Stimulated activated memory B cell treated with anti-CD40 and anti-IgM and Interleukin-4, amounts not matched to agents 10 μg/mL and 1 μg/mL and 100 μg/mL, for 72 hours (primary cell): ENCODE results near the gene ARL4D.
A peak's percentile ranks its signal among the peaks of the same experiment; 100 is the strongest.

Source experiments
- ATAC-seq: fragments of 150-1000 bp; cut with Tn5 transposase; 2 replicates; pipeline ENCODE4 v1.10.0; 2021
- H3K27ac Mint-ChIP-seq: one replicate; pipeline ENCODE4 v1.8.0; 2022; ENCODE audit warnings: mild to moderate bottlenecking, mixed read lengths
- H3K27me3 Mint-ChIP-seq: one replicate; pipeline ENCODE4 v1.8.0; 2022; ENCODE audit warnings: mixed read lengths
- H3K36me3 Mint-ChIP-seq: one replicate; pipeline ENCODE4 v1.8.0; 2022; ENCODE audit warnings: mixed read lengths
- H3K4me1 Mint-ChIP-seq: one replicate; pipeline ENCODE4 v1.8.0; 2022; ENCODE audit warnings: mixed read lengths
- H3K4me3 Mint-ChIP-seq: one replicate; pipeline ENCODE4 v1.8.0; 2022; ENCODE audit warnings: mild to moderate bottlenecking, moderate library complexity, mixed read lengths
- H3K9me3 Mint-ChIP-seq: one replicate; pipeline ENCODE4 v1.8.0; 2022; ENCODE audit warnings: mixed read lengths

ARL4D gene, protein sequence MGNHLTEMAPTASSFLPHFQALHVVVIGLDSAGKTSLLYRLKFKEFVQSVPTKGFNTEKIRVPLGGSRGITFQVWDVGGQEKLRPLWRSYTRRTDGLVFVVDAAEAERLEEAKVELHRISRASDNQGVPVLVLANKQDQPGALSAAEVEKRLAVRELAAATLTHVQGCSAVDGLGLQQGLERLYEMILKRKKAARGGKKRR

DNA sequence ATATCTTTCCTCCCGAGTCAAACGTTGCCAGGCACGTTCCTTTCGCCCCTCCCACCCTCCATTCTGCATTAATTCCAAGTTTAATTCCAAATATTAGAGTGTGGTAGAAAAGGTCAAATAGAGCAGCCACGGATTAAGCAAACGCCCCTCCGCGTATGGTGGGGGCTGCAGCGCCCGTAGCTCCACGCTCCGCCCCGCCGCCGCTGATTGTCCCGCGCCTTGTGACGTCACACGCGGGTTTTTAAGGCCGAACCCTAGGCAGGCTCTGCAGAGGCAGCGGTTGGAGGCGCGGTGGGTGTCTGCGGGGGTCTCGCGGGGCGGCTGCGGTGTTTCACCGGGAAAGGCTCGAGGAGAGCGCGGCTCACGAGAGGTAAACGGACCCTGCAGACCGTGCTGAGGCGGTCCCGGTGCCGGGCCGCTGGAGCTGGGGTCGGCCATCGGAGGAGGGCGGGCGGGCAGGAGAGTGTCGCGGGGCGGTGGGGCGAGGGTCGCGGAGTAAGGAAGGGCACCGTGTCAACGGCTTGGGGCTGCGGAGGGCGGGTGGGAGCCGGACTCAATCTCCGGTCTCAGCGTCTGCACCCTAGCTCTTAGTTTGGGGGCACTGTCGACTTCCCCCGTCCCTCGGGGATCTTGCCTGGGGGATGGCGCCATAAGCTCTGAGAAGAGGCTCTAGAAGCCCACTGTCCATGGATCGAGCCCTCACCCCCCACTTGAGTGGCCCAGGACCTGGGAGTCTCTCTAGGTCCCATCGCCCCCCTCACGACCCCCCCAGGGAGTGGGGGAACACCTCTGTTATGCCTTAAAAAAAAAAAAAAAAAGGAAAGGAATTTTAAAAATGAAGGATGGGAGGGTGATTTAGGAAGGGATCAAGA is at the start of gene ARL4D:
Gene ARL4D (plus strand): TSS at position 270 of the 872 bp plus-strand sequence. CDS start 740 bp downstream, outside the sequence.
- H3K27ac Mint-ChIP-seq = peak within 1 kb of the TSS; percentile 96
- peak within 1 kb of the TSS; percentile 97 for H3K4me3 Mint-ChIP-seq
- H3K9me3 Mint-ChIP-seq = no peaks in the 10 kb centered on the region
- H3K27me3 Mint-ChIP-seq = no peaks in the 10 kb centered on the region
- H3K36me3 Mint-ChIP-seq = no peaks in the 10 kb centered on the region
- H3K4me1 Mint-ChIP-seq = peaks cover 59% of the 10 kb centered on the region
- peak; percentile 84 for ATAC-seq

DNA sequence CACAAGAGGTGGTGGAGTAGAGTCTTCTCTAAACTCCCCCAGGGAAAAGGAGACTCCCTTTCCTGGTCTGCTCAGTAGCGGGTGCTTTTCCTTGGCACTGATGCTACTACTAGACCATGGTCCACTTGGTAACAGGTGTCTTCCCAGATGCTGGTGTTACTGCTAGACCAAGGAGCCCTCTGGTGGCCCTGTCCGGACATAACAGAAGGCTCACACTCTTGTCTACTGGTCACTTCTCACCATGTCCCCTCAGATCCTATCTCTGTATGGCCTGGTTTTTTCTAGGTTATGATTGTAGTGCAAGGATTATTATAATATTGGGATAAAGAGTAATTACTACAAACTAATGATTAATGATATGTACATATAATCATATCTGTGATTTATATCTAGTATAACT is 49.7 kb upstream of the ARL4D start:
- Mint-ChIP-seq H3K36me3 (peaks cover 38% of the 10 kb centered on the region), H3K9me3 (peaks cover 18% of the 10 kb centered on the region), H3K27me3 (no peaks in the 10 kb centered on the region), H3K27ac (no peak overlapping the region), H3K4me3 (no peak overlapping the region), H3K4me1 (no peaks in the 10 kb centered on the region)
- no peak for ATAC-seq

DNA sequence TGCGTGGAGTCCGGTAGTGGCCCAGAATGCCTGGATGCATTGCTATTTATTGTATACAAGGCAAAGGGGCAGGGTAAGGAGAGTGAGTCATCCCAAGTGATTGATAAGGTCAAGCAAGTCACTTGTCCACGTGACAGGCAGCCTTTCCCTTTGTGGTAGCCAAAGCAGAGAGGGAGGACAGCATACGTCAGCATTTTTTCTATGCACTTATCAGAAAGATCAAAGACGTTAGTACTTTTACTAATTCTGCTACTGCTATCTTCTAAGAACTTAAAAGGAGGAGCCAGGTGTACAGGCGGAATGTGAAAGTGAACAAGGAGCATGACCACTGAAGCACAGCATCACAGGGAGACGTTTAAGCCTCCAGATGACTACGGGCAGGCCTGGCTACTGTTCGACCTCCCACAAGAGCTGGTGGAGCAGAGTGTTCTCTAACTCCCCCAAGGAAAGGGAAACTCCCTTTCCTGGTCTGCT is 47.9 kb upstream of the ARL4D start:
- peaks cover 18% of the 10 kb centered on the region for H3K9me3 Mint-ChIP-seq
- no peak overlapping the region for H3K4me3 Mint-ChIP-seq
- H3K36me3 Mint-ChIP-seq = peaks cover 38% of the 10 kb centered on the region
- ATAC-seq = no peak
- H3K27me3 Mint-ChIP-seq = no peaks in the 10 kb centered on the region
- H3K27ac Mint-ChIP-seq = no peak overlapping the region
- H3K4me1 Mint-ChIP-seq = no peaks in the 10 kb centered on the region

DNA sequence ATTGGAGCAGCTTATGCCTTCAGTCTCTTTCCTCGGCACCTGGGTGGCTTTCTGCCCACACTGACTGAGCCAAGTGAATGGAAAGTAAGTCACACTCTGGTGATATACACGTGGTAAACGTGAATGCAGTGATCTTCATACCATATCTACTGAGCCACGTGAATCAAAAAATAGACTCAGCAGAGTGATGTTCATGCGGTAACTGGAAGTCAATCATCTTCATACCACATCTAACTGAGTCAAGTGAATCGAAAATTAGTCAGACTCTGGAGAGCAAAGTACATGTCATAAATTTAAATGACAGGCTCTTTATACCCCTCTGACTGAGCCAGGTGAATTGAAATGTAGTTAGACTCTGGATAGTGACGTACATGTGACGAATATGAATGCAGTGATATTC is 47.1 kb upstream of the ARL4D start:
- H3K4me1 Mint-ChIP-seq = no peaks in the 10 kb centered on the region
- no peaks in the 10 kb centered on the region for H3K27me3 Mint-ChIP-seq
- H3K9me3 Mint-ChIP-seq = peaks cover 18% of the 10 kb centered on the region
- ATAC-seq = no peak
- peaks cover 38% of the 10 kb centered on the region for H3K36me3 Mint-ChIP-seq
- no peak overlapping the region for H3K4me3 Mint-ChIP-seq
- no peak overlapping the region for H3K27ac Mint-ChIP-seq

DNA sequence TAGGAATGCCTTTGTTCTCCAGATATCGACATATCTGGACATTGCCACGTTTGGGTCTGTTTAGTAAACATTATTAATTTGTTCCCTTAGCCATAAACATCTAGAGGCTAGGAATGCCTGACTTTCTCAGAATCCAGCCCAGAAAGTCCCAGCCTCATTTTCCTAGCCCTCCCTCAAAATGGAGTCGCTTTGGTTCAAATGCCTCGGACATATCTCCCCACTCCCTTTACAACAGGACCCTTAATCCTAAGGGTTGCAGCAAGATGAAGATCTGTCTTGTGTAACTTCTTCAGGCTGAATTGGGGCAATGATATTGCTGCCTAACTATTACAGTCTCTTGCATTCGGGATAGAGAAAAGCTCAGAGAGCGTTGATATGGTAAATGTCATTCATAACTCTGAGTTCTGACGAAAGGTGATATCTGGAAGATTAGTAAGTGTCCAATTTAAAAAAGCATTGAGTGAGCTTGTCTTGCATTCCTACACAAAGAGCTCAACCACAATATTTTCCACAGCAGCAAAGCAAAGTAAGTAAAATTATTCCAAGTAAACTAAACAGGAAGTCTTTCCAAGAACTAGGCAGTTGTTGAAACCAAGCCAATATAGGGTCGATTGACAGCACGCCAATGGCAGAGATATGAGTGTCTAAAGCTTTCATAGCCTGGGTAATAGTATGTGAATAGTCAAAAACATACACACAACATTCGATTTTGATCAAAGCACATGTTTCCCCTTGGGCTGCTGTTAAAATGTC is 46.0 kb upstream of the ARL4D start:
- peaks cover 14% of the 10 kb centered on the region for H3K9me3 Mint-ChIP-seq
- no peak overlapping the region for H3K27ac Mint-ChIP-seq
- H3K4me1 Mint-ChIP-seq = no peaks in the 10 kb centered on the region
- no peak overlapping the region for H3K4me3 Mint-ChIP-seq
- ATAC-seq = no peak
- no peaks in the 10 kb centered on the region for H3K27me3 Mint-ChIP-seq
- H3K36me3 Mint-ChIP-seq = peaks cover 30% of the 10 kb centered on the region

DNA sequence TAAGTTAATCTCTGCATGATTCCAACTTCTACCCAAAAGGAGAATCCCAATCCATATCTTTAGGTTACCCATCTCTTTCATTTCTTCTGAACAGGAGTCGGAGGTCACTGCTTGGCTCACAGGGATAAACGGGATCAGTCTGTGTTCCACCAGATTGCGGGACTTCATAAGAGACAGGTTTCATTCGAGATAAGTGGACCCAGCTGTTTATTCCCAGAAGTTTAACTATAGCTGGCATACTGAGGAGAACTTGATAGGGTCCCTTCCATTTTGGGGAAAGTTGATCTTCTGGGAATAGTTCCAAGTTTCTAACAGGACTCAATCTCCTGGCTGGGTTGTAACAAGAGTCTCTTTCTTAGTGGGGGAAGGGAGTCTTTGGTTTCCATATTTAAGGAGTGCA is 45.4 kb upstream of the ARL4D start:
- no peak overlapping the region for H3K4me3 Mint-ChIP-seq
- no peaks in the 10 kb centered on the region for H3K27me3 Mint-ChIP-seq
- H3K4me1 Mint-ChIP-seq = no peaks in the 10 kb centered on the region
- H3K36me3 Mint-ChIP-seq = peaks cover 29% of the 10 kb centered on the region
- ATAC-seq = no peak
- H3K27ac Mint-ChIP-seq = no peak overlapping the region
- H3K9me3 Mint-ChIP-seq = peaks cover 13% of the 10 kb centered on the region

DNA sequence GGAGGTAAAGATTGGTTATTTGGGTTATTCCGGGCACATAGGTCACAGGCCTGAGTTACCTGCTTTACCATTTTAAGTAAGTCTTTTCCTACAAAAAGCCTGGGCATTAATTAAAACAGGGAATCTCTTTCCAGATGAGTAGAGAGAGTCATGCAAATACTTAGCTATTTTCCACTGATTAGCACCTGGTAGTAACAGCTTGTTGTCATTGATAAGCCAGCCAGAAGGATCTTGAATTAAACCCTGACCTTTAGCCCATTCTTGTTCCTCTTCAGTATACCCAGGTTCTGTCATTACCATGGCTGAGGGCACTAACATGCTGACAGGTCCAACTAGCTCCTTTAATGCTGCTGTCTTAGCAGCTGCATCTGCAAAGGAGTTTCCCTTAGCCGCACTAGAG is 44.4 kb upstream of the ARL4D start:
- Mint-ChIP-seq H3K36me3 (peaks cover 24% of the 10 kb centered on the region), H3K4me3 (no peak overlapping the region), H3K4me1 (peaks cover 6% of the 10 kb centered on the region), H3K9me3 (peaks cover 9% of the 10 kb centered on the region), H3K27me3 (no peaks in the 10 kb centered on the region), H3K27ac (no peak overlapping the region)
- ATAC-seq = no peak

DNA sequence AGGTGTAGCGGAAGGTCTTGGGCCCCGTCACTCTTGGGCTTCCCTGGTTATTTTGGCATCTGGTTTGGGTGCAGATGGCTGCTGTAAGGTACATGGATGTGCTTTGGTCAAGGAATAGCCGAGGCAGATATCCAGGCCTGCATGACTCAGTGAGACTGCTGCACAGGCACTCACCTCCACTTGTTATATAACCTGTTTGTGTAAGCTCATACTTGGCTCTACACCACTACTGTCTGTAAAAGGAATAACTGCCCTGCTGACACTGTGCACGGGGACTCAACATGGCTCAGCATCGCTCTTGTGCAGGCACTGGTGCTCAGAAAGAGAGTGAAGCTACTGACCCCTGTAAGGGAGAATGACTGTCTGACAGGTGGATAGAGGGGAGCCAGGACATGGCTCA is 42.3 kb upstream of the ARL4D start:
- Mint-ChIP-seq H3K9me3 (no peaks in the 10 kb centered on the region), H3K27me3 (no peaks in the 10 kb centered on the region), H3K27ac (no peak overlapping the region), H3K36me3 (peaks cover 12% of the 10 kb centered on the region), H3K4me1 (peaks cover 17% of the 10 kb centered on the region), H3K4me3 (no peak overlapping the region)
- ATAC-seq = no peak

DNA sequence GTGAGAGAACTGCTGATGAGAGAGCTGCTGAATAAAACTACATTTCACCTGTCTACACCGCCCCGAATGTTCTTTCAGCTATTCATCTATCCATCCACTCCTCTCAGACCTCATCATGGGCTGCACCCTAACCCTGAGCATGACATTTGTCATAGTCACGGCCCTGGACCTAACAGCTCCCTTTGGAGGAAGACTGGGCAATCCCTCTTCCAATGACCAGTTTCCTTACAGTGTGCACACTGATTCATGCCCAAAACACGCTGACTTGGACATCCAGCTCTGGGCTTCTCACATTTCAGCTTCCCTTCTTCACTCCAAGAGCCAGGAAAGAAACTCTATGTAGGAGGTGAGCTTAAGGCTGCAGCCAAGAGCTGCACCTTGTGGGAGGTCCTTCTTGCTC is 41.8 kb upstream of the ARL4D start:
- Mint-ChIP-seq H3K4me3 (no peak overlapping the region), H3K36me3 (peaks cover 6% of the 10 kb centered on the region), H3K9me3 (no peaks in the 10 kb centered on the region), H3K4me1 (peaks cover 19% of the 10 kb centered on the region), H3K27ac (no peak overlapping the region), H3K27me3 (no peaks in the 10 kb centered on the region)
- no peak for ATAC-seq

DNA sequence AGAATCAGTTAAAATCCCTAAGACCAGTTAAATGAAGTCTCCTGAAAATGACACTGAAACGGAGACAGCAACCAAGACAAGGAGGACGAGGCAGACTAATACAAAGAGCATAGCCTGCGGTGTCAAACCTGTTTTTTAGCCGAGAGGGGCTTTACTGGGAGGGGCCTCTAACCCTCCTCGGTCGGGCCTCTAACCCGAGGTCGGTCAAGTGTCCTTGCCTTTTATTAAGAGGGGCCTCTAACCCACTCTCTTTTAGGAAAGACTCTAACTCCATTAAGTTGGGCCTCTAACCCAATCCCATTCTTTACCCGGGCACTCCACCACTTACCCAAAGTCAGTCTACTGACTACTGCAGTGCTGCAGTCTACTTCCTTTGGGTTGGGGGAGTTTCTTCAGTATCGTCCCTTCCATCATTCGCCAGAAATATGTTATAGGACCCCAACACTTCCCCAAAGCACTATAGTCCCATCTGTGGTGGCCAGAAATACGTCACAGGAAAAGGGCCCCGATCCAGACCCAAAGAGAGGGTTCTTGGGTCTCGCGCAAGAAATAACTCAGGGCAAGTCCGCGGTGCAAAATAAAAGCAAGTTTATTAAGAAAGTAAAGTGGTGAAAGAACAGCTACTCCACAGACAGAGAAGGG is 39.2 kb upstream of the ARL4D start:
- Mint-ChIP-seq H3K27me3 (no peaks in the 10 kb centered on the region), H3K36me3 (no peaks in the 10 kb centered on the region), H3K9me3 (no peaks in the 10 kb centered on the region), H3K4me1 (peaks cover 23% of the 10 kb centered on the region), H3K4me3 (peak overlapping the region; percentile 85), H3K27ac (peak overlapping the region; percentile 100)
- no peak for ATAC-seq

DNA sequence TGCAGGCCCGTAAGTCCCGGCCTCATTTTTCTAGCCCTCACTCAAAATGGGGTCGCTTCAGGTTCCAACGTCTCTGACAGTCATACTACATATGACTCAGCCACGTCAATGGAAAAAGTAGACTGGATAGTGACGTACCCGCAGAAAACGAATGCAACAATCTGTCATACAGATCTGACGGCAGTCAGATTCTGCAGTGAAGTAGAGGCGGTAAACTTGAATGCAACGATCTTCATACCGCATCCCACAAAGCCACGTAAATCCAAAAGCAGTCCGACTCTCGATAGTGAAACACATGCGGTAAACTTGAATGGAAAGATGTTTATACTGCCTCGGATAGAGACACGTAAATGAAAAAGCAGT is 38.4 kb upstream of the ARL4D start:
- peak; percentile 55 for ATAC-seq
- Mint-ChIP-seq H3K9me3 (no peaks in the 10 kb centered on the region), H3K27ac (peak overlapping the region; percentile 100), H3K4me1 (peaks cover 27% of the 10 kb centered on the region), H3K4me3 (peak overlapping the region; percentile 85), H3K27me3 (no peaks in the 10 kb centered on the region), H3K36me3 (no peaks in the 10 kb centered on the region)

DNA sequence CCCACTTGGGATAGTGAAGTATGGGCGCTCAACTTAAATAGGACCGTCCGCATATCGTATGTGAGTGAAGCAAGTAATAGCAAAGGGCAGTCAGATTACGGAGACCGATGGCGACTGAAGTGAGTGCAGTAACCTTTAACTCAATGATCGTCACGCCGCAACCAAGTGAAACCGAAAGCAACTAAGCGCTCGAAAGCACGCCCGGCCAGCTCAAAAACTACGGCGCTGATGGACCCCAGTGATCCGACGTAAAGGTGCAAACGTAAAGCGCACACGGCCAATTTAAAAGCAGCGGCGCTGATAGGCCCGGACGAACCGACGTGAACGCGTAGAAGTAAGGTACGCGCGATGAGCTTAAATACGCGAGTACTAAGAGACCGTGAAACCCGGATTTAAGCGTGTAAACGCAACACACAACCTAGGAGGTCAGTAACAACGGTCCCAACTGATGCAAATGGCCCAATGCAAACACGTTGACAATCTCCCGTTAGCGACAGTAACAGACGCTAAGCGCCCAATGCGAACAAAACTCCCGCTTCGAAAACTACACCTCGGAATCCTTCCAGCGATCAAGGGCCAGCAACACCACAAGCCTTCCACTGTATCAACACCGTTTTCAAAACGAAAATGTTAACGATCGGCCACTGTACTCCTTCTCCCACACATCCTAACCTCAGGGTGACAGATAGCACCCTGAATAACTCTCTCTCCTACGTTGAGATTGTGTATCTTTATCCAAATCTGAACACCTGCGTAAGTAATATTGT is 37.9 kb upstream of the ARL4D start:
- peak; percentile 95 for ATAC-seq
- H3K4me3 Mint-ChIP-seq = peak overlapping the region; percentile 85
- no peaks in the 10 kb centered on the region for H3K9me3 Mint-ChIP-seq
- H3K4me1 Mint-ChIP-seq = peaks cover 29% of the 10 kb centered on the region
- H3K27me3 Mint-ChIP-seq = no peaks in the 10 kb centered on the region
- peak overlapping the region; percentile 100 for H3K27ac Mint-ChIP-seq
- H3K36me3 Mint-ChIP-seq = no peaks in the 10 kb centered on the region

DNA sequence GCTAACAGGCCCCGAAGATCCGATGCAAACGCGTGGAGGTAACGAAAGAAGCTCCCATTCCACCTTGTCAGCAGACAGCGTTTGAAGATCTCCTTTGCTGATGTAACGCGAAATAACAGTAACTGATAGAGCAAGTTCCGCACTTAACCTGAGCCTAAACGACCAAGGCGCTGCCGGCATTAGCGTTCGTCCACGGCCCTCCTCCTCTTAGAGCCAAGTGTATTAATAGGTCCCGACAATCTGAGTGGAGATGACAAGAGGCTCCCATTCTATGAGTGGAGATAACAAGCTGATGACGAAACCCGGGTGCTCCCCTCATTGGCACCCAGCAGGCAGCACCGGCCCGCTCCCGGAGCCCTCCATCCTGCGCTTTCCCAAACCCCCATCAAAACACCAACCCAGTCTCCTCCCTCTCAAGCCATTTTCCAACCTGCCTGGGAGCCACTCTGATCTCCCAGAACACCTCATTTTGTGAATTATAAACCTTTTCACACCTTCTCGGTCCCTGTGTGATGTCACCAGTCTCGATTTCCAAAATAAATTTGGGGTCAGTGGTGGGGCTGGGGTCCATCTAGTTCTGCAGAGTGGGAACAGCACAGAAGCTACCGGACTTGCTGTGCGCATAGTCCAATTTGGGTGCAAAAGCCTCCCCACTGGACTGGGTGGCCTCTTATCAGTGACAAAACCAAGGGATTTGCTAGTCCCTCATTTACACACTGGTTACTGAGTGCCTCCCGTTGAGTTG is 35.4 kb upstream of the ARL4D start:
- Mint-ChIP-seq H3K27me3 (no peaks in the 10 kb centered on the region), H3K4me1 (peaks cover 43% of the 10 kb centered on the region), H3K9me3 (no peaks in the 10 kb centered on the region), H3K36me3 (no peaks in the 10 kb centered on the region), H3K4me3 (no peak overlapping the region), H3K27ac (no peak overlapping the region)
- ATAC-seq = no peak

DNA sequence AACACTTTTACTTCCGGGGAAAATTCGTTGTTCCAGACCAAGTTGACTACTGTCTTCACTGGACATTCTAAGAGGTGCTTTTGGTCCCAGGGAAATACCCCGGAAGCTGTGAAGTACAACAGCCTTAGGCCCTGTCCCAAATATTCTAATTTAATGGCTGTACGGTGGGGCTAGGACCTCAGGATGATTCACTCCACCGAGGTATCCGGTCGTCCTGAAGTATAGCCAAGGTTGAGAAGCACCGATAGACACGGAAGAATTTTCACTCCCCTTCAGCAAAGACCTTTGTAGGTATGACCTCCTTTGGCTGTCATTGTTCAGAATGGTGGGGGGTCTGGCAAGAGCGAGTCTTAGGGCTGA is 34.9 kb upstream of the ARL4D start:
- Mint-ChIP-seq H3K27ac (no peak overlapping the region), H3K36me3 (no peaks in the 10 kb centered on the region), H3K4me1 (peaks cover 47% of the 10 kb centered on the region), H3K4me3 (no peak overlapping the region), H3K27me3 (no peaks in the 10 kb centered on the region), H3K9me3 (no peaks in the 10 kb centered on the region)
- ATAC-seq = no peak
